B cell (primary cell): ENCODE results near the gene IGFL2. TPM values are rescaled to one million over a fixed set of nuclear protein-coding genes. Genes with fewer than 3 reads are reported as not detected.

Source experiments
- ATAC-seq: fragments of 200-7000 bp; cut with Tn5 transposase; one replicate; pipeline ENCODE4 v1.10.0; 2021; ENCODE audit warnings: low read depth, mild to moderate bottlenecking, moderate number of reproducible peaks, moderate library complexity
- CTCF ChIA-PET: fragments of 350-600 bp; sonication (Branson Sonifier 250); formaldehyde crosslinking; loops from one replicate; lab custom pipeline; 2021; ENCODE audit warnings: antibody characterized with exemption, inconsistent platforms; lab: Charles Lee
- POLR2A ChIA-PET: fragments of 350-600 bp; sonication (Branson Sonifier 250); formaldehyde crosslinking; loops from one replicate; lab custom pipeline; 2021; ENCODE audit warnings: antibody characterized with exemption; lab: Charles Lee
- DNase-seq: peaks from one replicate; pipeline ENCODE4 v3.0.0; 2013
- H2AFZ ChIP-seq: 2 replicates; pipeline ENCODE4 v1.6.1; 2012; ENCODE audit warnings: mild to moderate bottlenecking, low read depth, low read length; ENCODE audit not compliant: insufficient read depth, poor library complexity, severe bottlenecking
- H3K27ac ChIP-seq, 2 donors: 1 replicate in 1 of 2; 2 replicates in 1 of 2; pipeline ENCODE4 v1.5.1; 2012 to 2013; ENCODE audit warnings: low read length in 2 of 2, mild to moderate bottlenecking in 2 of 2, moderate library complexity in 1 of 2
- H3K27me3 ChIP-seq, 4 experiments: fragments of 200-600 bp in 1 of 4; sonication (generic) in 1 of 4; replicated peaks in 1 of 4; 1 replicate in 2 of 4; 2 replicates in 2 of 4; pipeline versions ENCODE4 v1.6.1 to v1.7.0; 2013 to 2016; ENCODE audit warnings: low read length in 3 of 4, mild to moderate bottlenecking in 2 of 4, mixed read lengths in 1 of 4, moderate library complexity in 1 of 4; ENCODE audit not compliant: insufficient read depth in 4 of 4, control insufficient read depth in 3 of 4; ENCODE audit errors: control extremely low read depth in 1 of 4
- H3K36me3 ChIP-seq, 2 experiments: replicated peaks in 1 of 2; 1 replicate in 1 of 2; 2 replicates in 1 of 2; pipeline versions ENCODE4 v1.6.1 to v1.7.1; 2013; ENCODE audit warnings: low read length in 1 of 2; ENCODE audit not compliant: insufficient read depth in 2 of 2, control insufficient read depth in 1 of 2; ENCODE audit errors: control extremely low read depth in 1 of 2, extremely low read depth in 1 of 2
- H3K4me1 ChIP-seq, 2 donors: fragments of 200-600 bp in 1 of 2; sonication (generic) in 1 of 2; 1 replicate in 1 of 2; 2 replicates in 1 of 2; pipeline versions ENCODE4 v1.5.1 to v1.6.1; 2013 to 2017; ENCODE audit warnings: low read length in 2 of 2; ENCODE audit not compliant: control insufficient read depth in 2 of 2, insufficient read depth in 2 of 2
- H3K4me2 ChIP-seq: replicated peaks from 2 replicates; pipeline ENCODE3; 2012; ENCODE audit warnings: mild to moderate bottlenecking, low read depth, low read length; ENCODE audit not compliant: poor library complexity, severe bottlenecking
- H3K4me3 ChIP-seq, 5 experiments: fragments of 200-600 bp in 1 of 5; sonication (generic) in 1 of 5; 1 replicate in 3 of 5; 2 replicates in 2 of 5; pipeline versions ENCODE4 v1.5.1 to v1.7.0; 2011 to 2016; ENCODE audit warnings: low read length in 4 of 5, mild to moderate bottlenecking in 4 of 5, low read depth in 2 of 5, control low read depth in 1 of 5, moderate library complexity in 1 of 5; ENCODE audit not compliant: insufficient read depth in 1 of 5; ENCODE audit errors: control extremely low read depth in 1 of 5, extremely low read depth in 1 of 5
- H3K79me2 ChIP-seq: fragments of 200-600 bp; sonication (generic); one replicate; pipeline ENCODE4 v1.6.0; 2016; ENCODE audit warnings: low read length; ENCODE audit not compliant: control insufficient read depth, insufficient read depth
- H3K9ac ChIP-seq: fragments of 200-600 bp; sonication (generic); 2 replicates; pipeline ENCODE4 v1.6.1; 2017; ENCODE audit warnings: mild to moderate bottlenecking, low read length, moderate library complexity
- H3K9me3 ChIP-seq, 3 donors: one replicate each; pipeline versions ENCODE4 v1.6.1 to v1.7.1; 2013; ENCODE audit warnings: low read length in 2 of 3; ENCODE audit not compliant: control insufficient read depth in 2 of 3, insufficient read depth in 1 of 3; ENCODE audit errors: control extremely low read depth in 1 of 3
- H4K20me1 ChIP-seq: 2 replicates; pipeline ENCODE4 v1.6.0; 2012; ENCODE audit warnings: mild to moderate bottlenecking, low read length; ENCODE audit not compliant: insufficient read depth, control insufficient read depth, poor library complexity, severe bottlenecking
- H3K27ac Mint-ChIP-seq: one replicate; pipeline ENCODE4 v1.8.0; 2021; ENCODE audit warnings: mixed read lengths
- H3K27me3 Mint-ChIP-seq: one replicate; pipeline ENCODE4 v1.8.0; 2021; ENCODE audit warnings: mixed read lengths
- H3K4me1 Mint-ChIP-seq: one replicate; pipeline ENCODE4 v1.8.0; 2021; ENCODE audit warnings: mixed read lengths
- H3K4me3 Mint-ChIP-seq: one replicate; pipeline ENCODE4 v1.8.0; 2021; ENCODE audit warnings: mixed read lengths
- H3K9me3 Mint-ChIP-seq: one replicate; pipeline ENCODE4 v1.8.0; 2022; ENCODE audit warnings: mixed read lengths; ENCODE audit not compliant: insufficient read depth
- CTCF ChIP-seq: fragments of 200-600 bp; IDR thresholded peaks from one replicate; pipeline ENCODE4 v1.8.0; 2022; ENCODE audit warnings: antibody characterized with exemption, mild to moderate bottlenecking
- EZH2 ChIP-seq: IDR thresholded peaks from 2 replicates; pipeline ENCODE4 v1.6.1; 2012; ENCODE audit warnings: borderline replicate concordance, low read depth, mild to moderate bottlenecking, moderate library complexity, low read length; ENCODE audit not compliant: insufficient read depth, poor library complexity, severe bottlenecking
- WGBS: methylation state at CpG from one replicate; pipeline ENCODE4 v1.1.5; 2013; ENCODE audit warnings: missing lambda C conversion rate; ENCODE audit not compliant: insufficient coverage; 5-methylcytosine and 5-hydroxymethylcytosine counted together
- intact Hi-C: fragments of 100-400 bp; cut with micrococcal nuclease; formaldehyde crosslinking; loops from one replicate; pipeline ENCODE4 v1.10.0; 2022
- polyA plus RNA-seq: library from polyadenylated mRNA; depleted of rRNA; stranded (reverse); fragments of >200 nt; gene quantifications from 2 replicates; pipeline ENCODE4 v1.2.3, GENCODE V29; 2012
- total RNA-seq, 2 donors: library from RNA; stranded (reverse); fragments of 120-200 nt in 1 of 2; gene quantifications; 1 replicate in 1 of 2; 2 replicates in 1 of 2; pipeline versions ENCODE4 v1.2.3 to v1.2.4, GENCODE V29; 2013 to 2022

Gene IGFL2
- total and polyA plus RNA-seq, 2 donors (not counting 1 experiment from before 2014, with no cell fraction given) = not detected

GRCh38 chr19:46202426-46202825 lies 54.4 kb downstream of the IGFL2 start:
- H3K27me3 Mint-ChIP-seq = peaks cover 48% of the 10 kb centered on the region
- H3K4me1 Mint-ChIP-seq = no peaks in the 10 kb centered on the region
- no peaks in the 10 kb centered on the region for H3K79me2 ChIP-seq
- ChIA-PET POLR2A (no interaction called here), CTCF (no interaction called here)
- DNase-seq = no peak
- H3K27ac ChIP-seq = no peak overlapping the region
- H4K20me1 ChIP-seq = no peaks in the 10 kb centered on the region
- H2AFZ ChIP-seq = no peak overlapping the region
- H3K4me1 ChIP-seq = no peaks in the 10 kb centered on the region
- no peak overlapping the region for H3K4me2 ChIP-seq
- no peak for ATAC-seq
- no peak overlapping the region for H3K9ac ChIP-seq
- H3K36me3 ChIP-seq = no peaks in the 10 kb centered on the region
- H3K4me3 ChIP-seq = no peak overlapping the region
- H3K4me3 Mint-ChIP-seq = no peak overlapping the region
- no peaks in the 10 kb centered on the region for H3K9me3 Mint-ChIP-seq
- H3K27me3 ChIP-seq = peaks cover 0 to 6% (median 0%) of the 10 kb centered on the region in 4 experiments
- 66% methylated on average over 4 of the region's 4 CpGs for WGBS
- H3K9me3 ChIP-seq = no peaks in the 10 kb centered on the region
- no peak overlapping the region for H3K27ac Mint-ChIP-seq
- intact Hi-C loops = no loop called here
- TF ChIP-seq CTCF = no peak
- TF ChIP-seq EZH2 = no peak

GRCh38 chr19:46202872-46203860 lies 55.1 kb downstream of the IGFL2 start:
- Histone ChIP-seq H3K36me3 (no peaks in the 10 kb centered on the region), H3K4me1 (no peaks in the 10 kb centered on the region), H3K9me3 (no peaks in the 10 kb centered on the region), H4K20me1 (no peaks in the 10 kb centered on the region), H3K27me3 (peaks cover 0 to 8% (median 0%) of the 10 kb centered on the region in 4 experiments), H3K27ac (no peak overlapping the region), H3K79me2 (no peaks in the 10 kb centered on the region), H2AFZ (no peak overlapping the region), H3K9ac (no peak overlapping the region), H3K4me2 (no peak overlapping the region), H3K4me3 (no peak overlapping the region)
- Mint-ChIP-seq H3K9me3 (no peaks in the 10 kb centered on the region), H3K4me3 (no peak overlapping the region), H3K27ac (no peak overlapping the region), H3K4me1 (no peaks in the 10 kb centered on the region), H3K27me3 (peaks cover 44% of the 10 kb centered on the region)
- no peak for ATAC-seq
- POLR2A ChIA-PET = no interaction called here
- CTCF ChIA-PET = no interaction called here
- intact Hi-C loops = no loop called here
- DNase-seq = no peak
- 79% methylated on average over 6 of the region's 8 CpGs for WGBS
- TF ChIP-seq CTCF (no peak), EZH2 (no peak)
